MM.1S (cell line): ENCODE data around the gene KIR2DL3.
"Not testable (repeated sequence)": the region's sequence is repeated elsewhere in the genome, so short reads cannot be mapped to it uniquely, and the experiment has no call there.

Source experiments
- DNase-seq: peaks from one replicate; pipeline ENCODE4 v3.0.0-alpha.2; 2015
- H2AFZ ChIP-seq: fragments of 300-600 bp; sonication (generic); 2 replicates; pipeline ENCODE4 v1.6.0; 2016; ENCODE audit warnings: antibody characterized with exemption, low read length
- H3F3A ChIP-seq: fragments of 300-600 bp; sonication (generic); 2 replicates; pipeline ENCODE4 v1.6.1; 2016; ENCODE audit warnings: mild to moderate bottlenecking, antibody characterized with exemption, low read length, moderate library complexity, mixed read lengths; ENCODE audit not compliant: insufficient read depth
- H3K27ac ChIP-seq: fragments of 300-600 bp; sonication (generic); 2 replicates; pipeline ENCODE4 v1.5.1; 2016; ENCODE audit warnings: mild to moderate bottlenecking, low read length
- H3K27me3 ChIP-seq: fragments of 300-600 bp; sonication (generic); replicated peaks from 2 replicates; pipeline ENCODE4 v1.6.0; 2016; ENCODE audit warnings: low read length; ENCODE audit not compliant: insufficient read depth
- H3K36me3 ChIP-seq: fragments of 300-600 bp; sonication (generic); replicated peaks from 2 replicates; pipeline ENCODE4 v1.6.1; 2016; ENCODE audit warnings: mild to moderate bottlenecking, low read length, mixed read lengths; ENCODE audit not compliant: insufficient read depth
- H3K4me1 ChIP-seq: fragments of 300-600 bp; sonication (generic); 2 replicates; pipeline ENCODE4 v1.6.1; 2016; ENCODE audit warnings: low read length, mixed read lengths
- H3K4me2 ChIP-seq: fragments of 300-600 bp; sonication (generic); 2 replicates; pipeline ENCODE4 v1.6.0; 2016; ENCODE audit warnings: low read depth, low read length
- H3K4me3 ChIP-seq: fragments of 300-600 bp; sonication (generic); 2 replicates; pipeline ENCODE4 v1.5.1; 2016; ENCODE audit warnings: low read length, mixed read lengths
- H3K79me2 ChIP-seq: fragments of 300-600 bp; sonication (generic); 2 replicates; pipeline ENCODE4 v1.6.1; 2016; ENCODE audit warnings: mixed run types, low read length, mixed read lengths
- H3K9ac ChIP-seq: fragments of 300-600 bp; sonication (generic); 2 replicates; pipeline ENCODE4 v1.6.1; 2016; ENCODE audit warnings: low read length, mixed read lengths
- H3K9me2 ChIP-seq: fragments of 300-600 bp; sonication (generic); replicated peaks from 2 replicates; pipeline ENCODE4 v1.6.1; 2016; ENCODE audit warnings: mild to moderate bottlenecking, low read length, mixed read lengths; ENCODE audit not compliant: insufficient read depth
- H3K9me3 ChIP-seq: fragments of 300-600 bp; sonication (generic); replicated peaks from 2 replicates; pipeline ENCODE4 v1.6.1; 2016; ENCODE audit warnings: mild to moderate bottlenecking, low read length, mixed read lengths; ENCODE audit not compliant: insufficient read depth
- H4K20me1 ChIP-seq: fragments of 300-600 bp; sonication (generic); 2 replicates; pipeline ENCODE4 v1.6.1; 2016; ENCODE audit warnings: mild to moderate bottlenecking, low read length, moderate library complexity, mixed read lengths; ENCODE audit not compliant: insufficient read depth

The KIR2DL3 gene

GRCh38 chr19:54758577-54758976 lies 20.3 kb downstream of the KIR2DL3 start:
- H4K20me1 ChIP-seq, H3K4me2 ChIP-seq, H3K9me2 ChIP-seq, H3F3A ChIP-seq, H3K79me2 ChIP-seq, DNase-seq, H3K27me3 ChIP-seq, H3K4me3 ChIP-seq, H3K9ac ChIP-seq, H3K36me3 ChIP-seq, H3K27ac ChIP-seq, H3K9me3 ChIP-seq, H3K4me1 ChIP-seq, H2AFZ ChIP-seq: not testable (repeated sequence)

GRCh38 chr19:54764219-54764618 lies 25.9 kb downstream of the KIR2DL3 start:
- H3K4me1 ChIP-seq, H4K20me1 ChIP-seq, H3K79me2 ChIP-seq, H3K9me2 ChIP-seq, H3K9me3 ChIP-seq, H2AFZ ChIP-seq, H3K27me3 ChIP-seq, H3F3A ChIP-seq, H3K9ac ChIP-seq, DNase-seq, H3K4me3 ChIP-seq, H3K36me3 ChIP-seq, H3K4me2 ChIP-seq, H3K27ac ChIP-seq: not testable (repeated sequence)

GRCh38 chr19:54766464-54766863 lies 28.2 kb downstream of the KIR2DL3 start:
- not testable (repeated sequence) for DNase-seq, H3K27ac ChIP-seq, H3K4me2 ChIP-seq, H3K27me3 ChIP-seq, H3F3A ChIP-seq, H2AFZ ChIP-seq, H3K9me3 ChIP-seq, H3K9ac ChIP-seq, H3K4me3 ChIP-seq, H3K9me2 ChIP-seq, H3K36me3 ChIP-seq, H4K20me1 ChIP-seq, H3K4me1 ChIP-seq, H3K79me2 ChIP-seq

GRCh38 chr19:54769646-54770045 lies 31.3 kb downstream of the KIR2DL3 start, which contains the start of gene KIR2DL1:
Gene KIR2DL1, plus strand, starts transcription at chr19:54769793. Its CDS starts 58 bp downstream, at chr19:54769851.
- not testable (repeated sequence) for H3K4me3 ChIP-seq, H3K4me1 ChIP-seq, H3K27ac ChIP-seq, H3K9ac ChIP-seq, H4K20me1 ChIP-seq, H3K9me3 ChIP-seq, H3K4me2 ChIP-seq, H3K27me3 ChIP-seq, H3K79me2 ChIP-seq, H2AFZ ChIP-seq, H3K9me2 ChIP-seq, H3K36me3 ChIP-seq, H3F3A ChIP-seq, DNase-seq

- not testable (repeated sequence) for H2AFZ ChIP-seq, H3K4me1 ChIP-seq, H3K4me3 ChIP-seq, H3K79me2 ChIP-seq, H3K36me3 ChIP-seq, H3K9me2 ChIP-seq, H3K27me3 ChIP-seq, DNase-seq, H3F3A ChIP-seq, H3K9me3 ChIP-seq, H4K20me1 ChIP-seq, H3K9ac ChIP-seq, H3K27ac ChIP-seq, H3K4me2 ChIP-seq
Measured at GRCh38 chr19:54770511-54770910, 32.2 kb downstream of the KIR2DL3 start.

GRCh38 chr19:54771018-54771960 lies 33.0 kb downstream of the KIR2DL3 start:
- not testable (repeated sequence) for H3K4me1 ChIP-seq, H3K4me2 ChIP-seq, H2AFZ ChIP-seq, H3K9me3 ChIP-seq, DNase-seq, H3K4me3 ChIP-seq, H3K27me3 ChIP-seq, H3K36me3 ChIP-seq, H4K20me1 ChIP-seq, H3K27ac ChIP-seq, H3K79me2 ChIP-seq, H3K9ac ChIP-seq, H3K9me2 ChIP-seq, H3F3A ChIP-seq

GRCh38 chr19:54772666-54773065 lies 34.4 kb downstream of the KIR2DL3 start:
- not testable (repeated sequence) for H3F3A ChIP-seq, H3K4me1 ChIP-seq, H3K27ac ChIP-seq, H3K27me3 ChIP-seq, H3K9ac ChIP-seq, H4K20me1 ChIP-seq, H3K4me2 ChIP-seq, H3K4me3 ChIP-seq, H3K36me3 ChIP-seq, H2AFZ ChIP-seq, H3K79me2 ChIP-seq, DNase-seq, H3K9me2 ChIP-seq, H3K9me3 ChIP-seq
